Activated CD4-positive, alpha-beta T cell treated with anti-CD3 and anti-CD28 coated beads, Interleukin-2, amount 50 U/mL, for 48 hours (primary cell): Measurements from ENCODE around the gene GJC3.
A peak's percentile ranks its signal among the peaks of the same experiment; 100 is the strongest.
"Not testable (repeated sequence)": the region's sequence is repeated elsewhere in the genome, so short reads cannot be mapped to it uniquely, and the experiment has no call there.

Source experiments
- DNase-seq, 2 experiments: peaks; one replicate each; pipeline ENCODE4 v3.0.0-alpha.2; 2020

GJC3 gene

DNA sequence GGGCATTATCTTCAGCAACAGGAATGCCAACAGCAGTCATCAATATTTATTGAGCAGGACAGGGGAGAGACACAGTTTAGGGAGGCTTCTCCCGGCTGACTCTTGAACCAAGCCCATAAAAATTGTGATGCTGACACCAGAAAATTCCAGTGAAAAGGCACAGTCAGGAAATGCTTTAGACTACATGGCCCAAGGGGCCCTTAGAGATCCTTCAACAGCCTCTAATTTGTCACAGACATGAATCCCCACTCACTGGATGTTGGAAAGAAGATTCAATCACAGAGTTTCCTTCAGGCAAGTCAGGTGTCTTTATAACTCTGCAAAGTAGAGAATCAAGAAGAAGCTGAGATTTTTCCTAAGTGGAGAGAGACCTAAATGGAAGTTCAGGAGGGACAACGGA lies 1.2 kb downstream of the GJC3 start:
- DNase-seq = no peak

DNA sequence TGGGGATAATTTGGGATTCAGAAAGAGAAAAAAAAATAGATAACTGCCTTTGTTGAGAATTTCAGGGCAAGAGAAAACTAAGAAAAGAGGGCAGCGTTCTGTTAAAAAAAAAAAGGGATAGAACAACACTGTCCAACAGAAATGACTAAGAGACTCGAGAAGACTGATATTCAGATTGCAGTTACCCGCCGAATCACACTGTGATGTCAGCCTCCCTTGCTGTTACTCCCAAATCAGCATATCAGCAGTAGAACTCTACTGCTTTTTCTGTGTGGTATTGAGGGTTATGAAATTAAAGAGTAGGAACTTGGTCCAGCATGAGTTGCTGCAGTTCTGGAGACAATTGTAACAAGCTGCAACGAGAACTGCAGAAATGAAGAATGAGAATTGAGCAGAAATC lies 1.9 kb downstream of the GJC3 start:
- no peak for DNase-seq

DNA sequence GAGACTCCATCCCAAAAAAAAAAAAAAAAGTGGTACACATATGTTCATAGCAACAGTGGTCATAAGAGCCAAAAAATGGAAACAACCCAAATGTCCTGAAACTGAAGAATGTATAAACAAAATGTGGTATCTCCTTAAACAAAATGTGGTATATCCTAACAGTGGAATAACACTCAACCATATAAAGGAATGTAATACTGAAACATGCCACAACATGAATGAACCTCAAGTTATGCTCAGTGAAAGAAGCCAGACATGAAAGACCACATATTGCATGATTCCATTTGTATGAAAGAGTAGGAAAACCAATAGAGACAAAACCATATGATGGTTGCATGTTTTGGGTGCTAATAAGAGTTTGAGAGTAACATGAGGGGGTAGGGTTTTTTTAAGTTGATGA lies 3.1 kb downstream of the GJC3 start:
- DNase-seq = no peak

DNA sequence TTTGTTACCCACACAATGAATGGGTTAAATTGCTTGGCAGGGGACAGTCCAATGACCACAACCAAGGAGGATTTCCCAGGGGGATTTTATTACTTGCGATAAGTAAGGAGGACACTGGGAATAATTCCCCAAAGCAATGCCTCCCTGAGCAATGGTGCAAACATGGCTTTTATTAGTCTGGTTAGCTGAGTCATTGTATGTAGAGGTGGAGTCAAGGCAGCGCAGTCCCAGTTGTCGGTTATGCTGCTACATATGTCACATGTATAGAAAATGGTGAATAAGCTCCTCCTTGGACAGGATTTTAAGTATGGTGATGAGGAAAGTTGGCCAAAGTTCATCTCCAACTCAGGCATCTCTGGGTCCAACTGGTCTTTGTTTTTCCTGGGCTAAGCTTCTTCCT lies 6.2 kb downstream of the GJC3 start:
- DNase-seq = no peak

DNA sequence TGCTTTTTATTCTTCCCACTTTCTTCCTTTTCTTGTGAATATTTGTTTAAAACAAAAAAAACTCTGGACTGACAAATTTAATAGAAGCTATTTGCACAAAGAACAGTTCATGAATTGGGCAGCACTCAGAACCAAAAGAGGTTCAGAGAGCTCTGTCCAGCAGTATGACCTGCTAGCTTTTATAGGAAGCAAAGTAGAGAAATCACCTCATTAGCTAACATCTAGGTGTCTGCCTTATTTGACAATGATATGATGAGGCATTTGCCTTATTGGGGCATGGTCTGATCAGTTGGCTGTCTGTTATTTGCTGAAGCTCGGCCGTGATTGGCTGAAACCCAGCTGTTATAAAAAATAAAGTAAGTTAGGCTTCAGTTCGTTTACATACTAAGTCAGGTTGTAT lies 9.3 kb downstream of the GJC3 start:
- DNase-seq = no peak

DNA sequence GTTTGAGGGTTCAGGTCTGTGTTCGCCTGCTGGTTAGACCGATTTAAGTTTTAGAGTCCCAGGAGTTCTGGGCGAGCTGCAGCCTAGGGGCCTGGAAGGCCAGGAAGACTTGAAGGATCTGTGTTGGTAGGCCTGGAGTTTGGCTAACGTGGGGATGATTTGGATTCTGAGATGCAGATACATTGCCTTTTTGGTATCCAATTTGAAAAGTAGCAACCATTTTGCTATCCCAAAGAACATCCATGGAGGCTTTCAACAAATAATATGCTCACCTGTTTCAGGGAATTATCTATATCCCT lies 9.7 kb downstream of the GJC3 start:
- no peak for DNase-seq

DNA sequence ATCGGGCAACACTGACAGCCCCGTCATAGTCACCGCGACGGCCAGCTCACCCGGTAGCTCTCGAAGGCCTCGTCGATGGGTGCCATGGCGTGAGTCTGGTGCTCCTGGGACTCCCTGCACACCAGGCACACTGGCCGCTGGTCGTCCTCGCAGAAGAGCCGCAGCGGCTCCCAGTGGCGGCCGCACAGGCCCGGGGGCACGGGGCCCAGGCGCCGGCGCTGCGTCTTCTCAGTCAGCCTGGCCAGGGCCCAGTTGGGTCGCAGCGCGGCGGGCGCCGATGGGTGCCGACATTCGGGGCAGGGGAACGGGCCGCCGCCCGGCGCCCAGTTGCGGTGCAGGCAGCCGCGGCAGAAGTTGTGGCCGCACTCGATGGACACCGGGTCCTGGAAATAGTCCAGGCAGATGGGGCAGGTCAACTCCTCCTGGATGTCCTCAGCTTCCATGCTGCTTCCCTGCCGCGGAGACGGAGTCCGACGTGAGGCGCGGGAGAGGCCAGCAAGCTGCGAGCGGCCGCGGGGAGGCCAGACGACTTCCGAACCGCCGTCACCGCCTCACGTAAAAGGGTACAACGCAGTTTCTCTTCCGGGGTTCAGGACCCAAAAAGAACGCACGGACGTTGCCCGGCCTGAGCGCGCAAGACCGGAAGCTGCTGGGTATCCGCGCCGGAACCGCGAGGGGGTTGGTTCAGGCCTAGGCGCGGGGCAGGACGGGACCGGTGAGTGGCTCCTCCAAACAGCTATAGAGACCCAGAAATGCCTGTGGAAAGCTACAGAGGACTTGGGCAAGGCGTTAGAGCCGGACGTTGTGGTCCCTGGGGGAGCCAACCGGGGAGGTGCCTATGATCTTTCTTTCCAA lies 10.2 kb downstream of the GJC3 start, which contains the start of gene TRIM4:
Gene TRIM4 (minus strand): TSS at position 572 of the 855 bp plus-strand sequence. CDS start 129 bp downstream, at position 443.
- peak; percentile 91 to 93 for DNase-seq

DNA sequence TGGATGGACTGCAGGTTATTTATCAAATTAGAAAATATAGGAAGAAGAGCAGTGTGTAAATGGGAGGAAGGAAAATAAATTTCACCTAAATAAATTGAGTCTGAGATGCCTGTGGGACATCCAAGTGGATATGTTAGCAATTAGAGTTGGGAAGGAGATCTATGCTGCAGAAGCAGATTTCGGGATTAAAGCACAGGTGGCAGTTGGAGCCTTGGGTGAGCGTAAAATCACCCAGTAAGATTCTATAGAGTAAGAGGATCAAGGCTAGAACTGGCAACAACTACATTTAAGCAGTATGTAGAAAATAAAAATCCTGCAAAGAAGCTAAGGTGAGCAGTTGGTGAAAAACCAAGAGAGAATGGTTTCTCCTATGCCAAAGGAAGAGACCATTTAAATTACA lies 18.4 kb downstream of the GJC3 start:
- no peak for DNase-seq

DNA sequence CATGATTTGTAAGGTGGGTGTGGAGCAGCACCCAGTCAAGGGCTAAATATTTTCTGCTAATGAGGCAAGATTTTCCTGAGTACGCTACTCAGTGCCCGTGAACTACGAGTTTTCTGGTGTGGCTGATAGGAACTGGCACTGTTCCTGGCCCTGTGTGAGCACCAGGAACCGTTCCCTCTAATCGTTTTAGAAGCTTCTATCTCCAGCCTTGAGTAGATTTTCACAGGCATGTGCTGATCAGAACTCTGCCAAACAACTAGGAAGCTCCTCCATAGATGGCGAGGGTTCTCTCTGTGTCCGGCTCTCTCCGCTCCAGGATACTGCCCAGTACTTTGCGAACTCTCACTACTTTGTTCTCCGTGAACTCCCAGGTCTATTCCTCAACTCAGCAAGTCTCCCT lies 27.8 kb downstream of the GJC3 start:
- no peak for DNase-seq

DNA sequence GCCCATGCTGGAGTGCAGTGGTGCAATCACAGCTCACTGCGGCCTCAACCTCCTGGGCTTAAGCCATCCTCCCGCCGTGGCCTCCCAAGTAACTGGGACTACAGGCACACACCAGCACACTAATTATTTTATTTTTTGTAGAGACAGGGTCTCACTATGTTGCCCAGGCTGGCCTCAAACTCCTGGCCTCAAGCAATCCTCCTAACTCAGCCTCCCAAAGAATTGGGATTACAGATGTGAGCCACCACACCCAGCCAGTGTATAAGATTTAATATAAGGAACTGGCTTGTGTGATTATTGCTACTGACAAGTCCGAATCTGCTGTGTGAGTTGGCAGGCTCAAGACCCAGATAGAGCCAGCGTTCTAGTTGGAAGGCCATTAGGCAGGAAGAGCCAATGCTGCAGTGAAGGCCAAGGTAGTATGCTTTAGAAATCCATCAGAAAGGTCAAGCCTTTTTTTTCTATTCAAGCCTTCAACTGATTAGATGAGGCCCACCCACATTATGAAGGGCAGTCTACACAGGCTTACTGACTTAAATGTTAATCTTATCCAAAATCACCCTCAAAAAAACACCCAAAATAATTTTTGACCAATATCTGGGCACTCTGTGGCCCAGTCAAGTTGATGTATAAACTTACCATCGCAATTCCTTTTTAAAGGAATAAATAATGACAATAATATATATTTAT lies 29.4 kb downstream of the GJC3 start:
- DNase-seq = no peak

DNA sequence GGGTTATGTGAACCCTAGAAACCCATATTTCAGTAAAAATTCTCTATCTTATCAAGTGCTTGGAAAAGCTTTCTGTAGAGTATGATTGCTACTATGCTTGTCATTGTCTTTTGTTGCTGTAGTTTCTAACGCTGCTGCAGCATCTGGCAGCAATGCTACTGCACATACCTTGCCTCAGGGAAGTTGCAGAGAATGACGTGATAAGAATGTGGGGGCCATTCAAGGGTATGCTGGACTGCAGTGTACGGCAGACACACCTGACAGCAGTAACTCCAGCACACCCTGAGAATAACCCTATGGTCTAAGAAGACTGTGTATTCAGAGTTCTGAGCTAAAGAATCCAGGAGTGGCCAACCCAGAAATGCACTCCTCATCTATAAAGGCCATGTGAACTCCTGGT lies 30.6 kb downstream of the GJC3 start:
- no peak for DNase-seq

DNA sequence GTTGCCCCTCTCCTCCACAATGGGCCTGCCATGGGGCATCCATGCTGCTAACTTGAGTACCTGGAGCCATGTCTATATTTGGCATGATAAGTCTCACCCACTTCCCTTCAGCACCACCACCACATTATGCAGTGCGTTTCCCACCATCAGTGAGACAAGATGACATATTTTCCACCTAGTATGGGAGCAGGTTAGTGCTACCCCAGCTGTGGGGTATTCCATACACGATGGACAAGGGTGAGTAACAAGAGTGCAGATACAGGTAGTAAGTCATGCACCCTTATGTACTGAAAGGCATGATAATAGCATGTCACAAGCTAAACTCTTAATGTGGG lies 31.4 kb downstream of the GJC3 start:
- no peak for DNase-seq

DNA sequence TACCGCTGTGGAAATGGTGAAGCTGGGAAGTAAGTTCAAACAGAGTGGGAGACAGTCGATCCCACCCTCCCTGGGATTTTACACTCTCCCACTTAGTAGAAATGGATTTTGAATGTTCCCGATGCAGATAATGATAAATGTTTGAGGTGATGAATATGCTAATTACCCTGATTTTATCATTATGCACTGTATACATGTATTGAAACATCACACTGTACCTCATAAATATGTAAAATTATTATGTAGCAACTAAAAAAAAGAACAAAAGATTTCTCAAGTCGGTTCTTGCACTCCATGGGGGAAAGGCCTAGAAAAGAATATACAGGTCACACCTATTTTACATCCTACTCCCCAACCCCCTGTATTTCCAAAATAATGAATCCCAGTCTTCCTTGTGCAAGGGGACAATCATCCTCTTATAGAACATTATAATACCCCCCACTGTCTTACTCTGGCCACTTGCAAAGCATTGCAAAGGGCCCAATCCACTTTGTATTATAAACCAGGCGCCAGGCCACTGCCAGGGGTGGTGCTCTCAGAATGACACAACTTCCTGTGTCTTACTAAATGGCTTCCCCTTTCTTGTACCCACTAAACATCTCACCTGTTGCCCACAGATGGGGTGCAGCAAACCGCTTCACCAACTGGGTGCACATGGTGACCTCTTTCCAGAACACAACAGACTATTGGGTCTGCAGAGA lies 31.9 kb downstream of the GJC3 start:
- DNase-seq = no peak

DNA sequence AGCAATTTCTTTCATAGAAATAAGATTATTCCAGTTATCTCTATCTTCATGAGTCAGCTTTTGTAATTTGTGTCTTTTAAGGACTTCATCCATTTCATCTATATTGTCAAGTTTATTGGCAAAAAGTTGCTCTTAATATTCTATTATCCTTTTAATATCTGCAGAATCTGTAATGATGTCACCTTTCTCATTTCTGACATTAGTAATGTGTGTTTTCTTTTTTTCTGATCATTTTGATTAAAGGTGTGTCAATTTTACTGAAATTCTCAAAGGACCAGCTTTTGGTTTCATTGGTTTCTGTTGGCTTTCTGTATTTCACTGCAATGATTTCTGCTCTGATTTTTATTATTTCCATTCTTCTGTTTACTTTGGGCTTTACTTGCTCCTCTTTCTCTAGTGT lies 34.7 kb downstream of the GJC3 start:
- no peak for DNase-seq

DNA sequence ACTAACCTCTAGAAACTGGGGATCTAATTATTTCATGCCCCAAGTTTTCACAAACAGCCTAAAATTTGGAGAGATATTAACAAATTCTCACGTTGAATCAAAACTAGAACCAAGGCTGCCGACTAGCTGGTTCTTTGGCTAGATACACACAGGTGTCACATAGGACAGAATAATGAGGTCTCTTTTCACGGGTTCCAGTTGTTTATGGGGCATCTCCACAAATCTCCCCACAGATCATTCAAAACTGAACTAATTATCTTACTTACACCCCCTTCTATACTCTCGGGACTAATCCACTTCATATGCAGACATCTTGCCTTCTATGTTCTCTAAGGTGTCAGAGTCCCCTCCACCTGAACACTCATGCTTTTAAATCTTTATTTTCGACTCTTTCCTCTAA lies 36.1 kb downstream of the GJC3 start:
- DNase-seq = no peak

DNA sequence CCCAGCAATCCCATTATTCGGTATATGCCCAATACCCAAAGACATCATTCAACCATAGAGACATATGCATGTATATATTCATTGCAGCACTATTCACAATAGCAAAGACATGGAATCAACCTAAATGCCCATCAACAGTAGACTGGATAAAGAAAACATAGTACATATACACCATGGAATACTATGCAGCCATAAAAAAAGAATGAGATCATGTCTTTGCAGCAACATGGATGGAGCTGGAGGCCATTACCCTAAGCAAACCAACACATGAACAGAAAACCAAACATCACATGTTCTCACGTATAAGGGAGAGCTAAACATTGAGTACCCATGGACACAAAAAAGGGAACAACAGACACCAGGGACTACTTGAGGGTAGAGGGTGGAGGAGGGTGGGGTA lies 39.1 kb downstream of the GJC3 start:
- DNase-seq = not testable (repeated sequence)

DNA sequence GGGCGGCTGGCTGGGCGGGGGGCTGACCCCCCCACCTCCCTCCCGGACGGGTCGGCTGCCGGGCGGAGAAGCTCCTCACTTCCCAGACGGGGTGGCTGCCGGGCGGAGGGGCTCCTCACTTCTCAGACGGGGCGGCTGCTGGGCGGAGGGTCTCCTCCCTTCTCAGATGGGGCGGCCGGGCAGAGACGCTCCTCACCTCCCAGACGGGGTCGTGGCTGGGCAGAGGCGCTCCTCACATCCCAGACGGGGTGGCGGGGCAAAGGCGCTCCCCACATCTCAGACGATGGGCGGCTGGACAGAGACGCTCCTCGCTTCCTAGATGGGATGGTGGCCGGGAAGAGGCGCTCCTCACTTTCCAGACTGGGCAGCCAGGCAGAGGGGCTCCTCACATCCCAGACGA lies 41.1 kb downstream of the GJC3 start:
- not testable (repeated sequence) for DNase-seq

DNA sequence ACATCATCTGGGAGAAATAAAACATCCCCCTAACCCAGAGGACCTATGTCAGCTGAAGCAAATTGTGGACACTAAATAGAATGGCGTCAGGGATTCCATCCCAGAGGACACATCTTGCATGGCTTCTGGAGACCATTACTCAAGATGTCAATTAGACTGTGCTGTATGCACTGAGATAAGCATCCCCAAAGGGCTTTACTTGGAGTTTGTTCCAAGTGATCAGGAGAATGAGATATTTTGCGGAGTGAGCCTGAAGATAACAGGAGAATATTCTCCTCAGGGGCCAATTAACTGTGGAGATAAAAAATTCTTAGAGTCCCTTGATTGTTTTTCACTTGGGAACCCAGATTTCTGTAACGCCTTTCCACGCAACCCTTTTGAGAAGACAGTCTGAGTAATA lies 48.0 kb downstream of the GJC3 start:
- no peak for DNase-seq

DNA sequence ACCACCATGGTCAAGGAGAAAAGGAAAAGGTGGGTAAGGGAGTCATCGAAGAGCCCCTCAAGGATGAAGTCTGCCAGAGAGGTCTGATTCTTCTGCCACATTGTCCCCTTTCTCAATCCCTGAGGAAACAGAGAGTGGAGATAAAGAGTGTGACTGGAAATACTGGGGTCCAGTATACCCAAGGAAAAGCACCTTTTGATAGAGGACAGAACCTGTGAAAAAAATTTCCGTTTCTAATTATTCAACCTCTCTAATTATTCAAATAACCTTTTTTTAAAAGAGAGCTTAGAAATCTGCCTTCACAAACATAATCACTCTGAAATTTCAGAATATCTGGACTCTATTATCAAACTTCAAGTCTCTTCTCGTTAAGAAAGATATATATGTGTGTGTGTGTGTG lies 52.5 kb downstream of the GJC3 start, which contains the start of gene OR2AE1:
Gene OR2AE1 (minus strand): TSS at position 101 of the 400 bp plus-strand sequence. CDS start 0 bp downstream, at position 101.
- no peak for DNase-seq

DNA sequence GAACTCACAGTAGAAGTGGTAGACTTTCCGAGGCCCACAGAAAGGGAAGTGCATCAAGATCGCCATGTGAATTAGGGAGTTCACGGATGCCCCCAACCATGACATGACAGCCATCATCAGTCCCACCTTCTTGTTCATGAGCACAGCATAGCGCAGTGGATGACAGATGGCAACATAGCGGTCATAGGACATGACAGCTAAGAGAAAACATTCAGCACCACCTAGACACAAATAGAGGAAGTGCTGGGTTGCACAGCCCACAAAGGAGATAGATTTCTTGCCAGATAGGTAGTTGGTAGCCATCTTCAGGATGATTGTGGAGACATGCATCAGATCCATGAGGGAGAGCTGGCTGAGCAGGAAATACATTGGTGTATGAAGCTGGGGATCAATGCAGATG lies 52.9 kb downstream of the GJC3 start:
- no peak for DNase-seq
